Effector memory CD4-positive, alpha-beta T cell (primary cell): ENCODE results near the gene SHISA6.

Experiments
- DNase-seq, 3 donors: peaks; one replicate each; pipeline ENCODE4 v3.0.0-alpha.2; 2020
- H3K27ac ChIP-seq: 2 replicates; pipeline ENCODE4 v1.7.0; 2013; ENCODE audit warnings: mild to moderate bottlenecking, low read length, moderate library complexity; ENCODE audit not compliant: insufficient read depth, poor library complexity, severe bottlenecking
- H3K27me3 ChIP-seq: replicated peaks from 2 replicates; pipeline ENCODE4 v1.7.0; 2013; ENCODE audit warnings: mild to moderate bottlenecking, low read length; ENCODE audit not compliant: insufficient read depth, control insufficient read depth, poor library complexity, severe bottlenecking
- H3K36me3 ChIP-seq: 2 replicates; pipeline ENCODE4 v1.7.0; 2013; ENCODE audit warnings: mild to moderate bottlenecking, low read length, moderate library complexity; ENCODE audit not compliant: control insufficient read depth, insufficient read depth
- H3K4me1 ChIP-seq: 2 replicates; pipeline ENCODE4 v1.7.0; 2013; ENCODE audit warnings: low read length, mild to moderate bottlenecking; ENCODE audit not compliant: control insufficient read depth, insufficient read depth, poor library complexity, severe bottlenecking
- H3K4me3 ChIP-seq: 2 replicates; pipeline ENCODE4 v1.7.0; 2013; ENCODE audit warnings: low read length, low read depth, mild to moderate bottlenecking; ENCODE audit not compliant: insufficient read depth, poor library complexity, severe bottlenecking
- H3K9me3 ChIP-seq: 2 replicates; pipeline ENCODE4 v1.7.0; 2013; ENCODE audit warnings: mild to moderate bottlenecking, low read length, moderate library complexity; ENCODE audit not compliant: control insufficient read depth

The SHISA6 gene

GRCh38 chr17:11554042-11554441 is 313.0 kb downstream of the SHISA6 start:
- no peak for DNase-seq
- H3K4me1 ChIP-seq: no peaks in the 10 kb centered on the region
- no peaks in the 10 kb centered on the region for H3K36me3 ChIP-seq
- no peak overlapping the region for H3K27ac ChIP-seq
- no peaks in the 10 kb centered on the region for H3K27me3 ChIP-seq
- no peaks in the 10 kb centered on the region for H3K9me3 ChIP-seq
- no peak overlapping the region for H3K4me3 ChIP-seq

- no peak for DNase-seq
- Histone ChIP-seq H3K27me3 (no peaks in the 10 kb centered on the region), H3K36me3 (no peaks in the 10 kb centered on the region), H3K27ac (no peak overlapping the region), H3K9me3 (no peaks in the 10 kb centered on the region), H3K4me1 (no peaks in the 10 kb centered on the region), H3K4me3 (no peak overlapping the region)
These were observed 313.5 kb downstream of the SHISA6 start for GRCh38 chr17:11554542-11554941.

- H3K27me3 ChIP-seq: no peaks in the 10 kb centered on the region
- no peaks in the 10 kb centered on the region for H3K4me1 ChIP-seq
- no peaks in the 10 kb centered on the region for H3K9me3 ChIP-seq
- H3K4me3 ChIP-seq: no peak overlapping the region
- H3K27ac ChIP-seq: no peak overlapping the region
- H3K36me3 ChIP-seq: no peaks in the 10 kb centered on the region
- DNase-seq: no peak
These were observed 314.5 kb downstream of the SHISA6 start for GRCh38 chr17:11555530-11555929.

GRCh38 chr17:11557727-11558452 is 316.9 kb downstream of the SHISA6 start:
- no peak for DNase-seq
- no peaks in the 10 kb centered on the region for H3K36me3 ChIP-seq
- no peak overlapping the region for H3K27ac ChIP-seq
- H3K9me3 ChIP-seq: no peaks in the 10 kb centered on the region
- no peaks in the 10 kb centered on the region for H3K4me1 ChIP-seq
- H3K4me3 ChIP-seq: no peak overlapping the region
- no peaks in the 10 kb centered on the region for H3K27me3 ChIP-seq

- no peaks in the 10 kb centered on the region for H3K9me3 ChIP-seq
- no peak overlapping the region for H3K27ac ChIP-seq
- no peaks in the 10 kb centered on the region for H3K36me3 ChIP-seq
- no peak for DNase-seq
- H3K4me1 ChIP-seq: no peaks in the 10 kb centered on the region
- H3K27me3 ChIP-seq: no peaks in the 10 kb centered on the region
- no peak overlapping the region for H3K4me3 ChIP-seq
These were observed 317.7 kb downstream of the SHISA6 start for GRCh38 chr17:11558681-11559234.

GRCh38 chr17:11559601-11560000 is 318.6 kb downstream of the SHISA6 start:
- no peak for DNase-seq
- no peaks in the 10 kb centered on the region for H3K9me3 ChIP-seq
- H3K27ac ChIP-seq: no peak overlapping the region
- H3K4me3 ChIP-seq: no peak overlapping the region
- no peaks in the 10 kb centered on the region for H3K4me1 ChIP-seq
- no peaks in the 10 kb centered on the region for H3K27me3 ChIP-seq
- H3K36me3 ChIP-seq: no peaks in the 10 kb centered on the region

- no peaks in the 10 kb centered on the region for H3K27me3 ChIP-seq
- H3K4me3 ChIP-seq: no peak overlapping the region
- H3K9me3 ChIP-seq: no peaks in the 10 kb centered on the region
- no peaks in the 10 kb centered on the region for H3K36me3 ChIP-seq
- H3K27ac ChIP-seq: no peak overlapping the region
- H3K4me1 ChIP-seq: no peaks in the 10 kb centered on the region
- DNase-seq: no peak
These were observed 320.3 kb downstream of the SHISA6 start for GRCh38 chr17:11561281-11561680.

- no peak overlapping the region for H3K27ac ChIP-seq
These were observed 320.7 kb downstream of the SHISA6 start for GRCh38 chr17:11561702-11562101.

GRCh38 chr17:11564589-11565380 is 323.8 kb downstream of the SHISA6 start:
- Histone ChIP-seq H3K4me3 (no peak overlapping the region), H3K27me3 (no peaks in the 10 kb centered on the region), H3K27ac (no peak overlapping the region), H3K4me1 (no peaks in the 10 kb centered on the region), H3K9me3 (no peaks in the 10 kb centered on the region), H3K36me3 (no peaks in the 10 kb centered on the region)
- DNase-seq: no peak

More at GRCh38 chr17:11561702-11562101, 320.7 kb downstream of the SHISA6 start:
- DNase-seq: no peak
- Histone ChIP-seq H3K9me3 (no peaks in the 10 kb centered on the region), H3K4me3 (no peak overlapping the region), H3K36me3 (no peaks in the 10 kb centered on the region), H3K27me3 (no peaks in the 10 kb centered on the region), H3K4me1 (no peaks in the 10 kb centered on the region)

- no peaks in the 10 kb centered on the region for H3K9me3 ChIP-seq
- H3K4me3 ChIP-seq: no peak overlapping the region
- H3K27me3 ChIP-seq: no peaks in the 10 kb centered on the region
- DNase-seq: no peak
- H3K4me1 ChIP-seq: no peaks in the 10 kb centered on the region
- H3K36me3 ChIP-seq: no peaks in the 10 kb centered on the region
- no peak overlapping the region for H3K27ac ChIP-seq
These were observed 324.6 kb downstream of the SHISA6 start for GRCh38 chr17:11565591-11565990.
